WTC11 (cell line): Measurements from ENCODE around the gene ANO3. TPM values are rescaled to one million over a fixed set of nuclear protein-coding genes. Genes with fewer than 3 reads are reported as not detected.

Experiments
- ATAC-seq: fragments of 200-7000 bp; cut with Tn5 transposase; 2 replicates; pipeline ENCODE4 v1.10.0; 2021; ENCODE audit warnings: mild to moderate bottlenecking, moderate library complexity
- CTCF ChIA-PET: fragments of 300-600 bp; sonication (Branson Sonifier 250); formaldehyde crosslinking; loops from one replicate; lab custom pipeline; 2021; ENCODE audit warnings: antibody characterized with exemption; lab: Charles Lee
- POLR2A ChIA-PET: fragments of 350-600 bp; sonication (Branson Sonifier 250); formaldehyde crosslinking; loops from one replicate; lab custom pipeline; 2021; ENCODE audit warnings: antibody characterized with exemption; lab: Charles Lee
- DNase-seq: peaks from one replicate; pipeline ENCODE4 v3.0.0; 2021; ENCODE audit warnings: low spot score
- H3K27ac Mint-ChIP-seq: 2 replicates; pipeline ENCODE4 v1.8.0; 2021; ENCODE audit warnings: mixed read lengths
- H3K27me3 Mint-ChIP-seq: 2 replicates; pipeline ENCODE4 v1.8.0; 2021; ENCODE audit warnings: low read depth, mild to moderate bottlenecking, moderate library complexity, mixed read lengths
- H3K36me3 Mint-ChIP-seq: 2 replicates; pipeline ENCODE4 v1.8.0; 2021; ENCODE audit warnings: mixed read lengths
- H3K4me1 Mint-ChIP-seq: 2 replicates; pipeline ENCODE4 v1.8.0; 2022; ENCODE audit warnings: mixed read lengths
- H3K4me3 Mint-ChIP-seq: 2 replicates; pipeline ENCODE4 v1.8.0; 2021; ENCODE audit warnings: mild to moderate bottlenecking, moderate library complexity, mixed read lengths
- H3K9me3 Mint-ChIP-seq: 2 replicates; pipeline ENCODE4 v1.8.0; 2021; ENCODE audit warnings: mixed read lengths
- AR ChIP-seq: fragments of 250-450 bp; sonication (Bioruptor Pico); IDR thresholded peaks from 2 replicates; pipeline ENCODE4 v1.9.0; 2021; ENCODE audit warnings: mild to moderate bottlenecking
- ATF3 ChIP-seq: sonication (generic); formaldehyde crosslinking; conservative IDR thresholded peaks from 2 replicates; pipeline ENCODE4 v1.8.1; 2022; ENCODE audit warnings: mild to moderate bottlenecking, missing genetic modification reagents
- FOXK1 ChIP-seq: sonication (generic); formaldehyde crosslinking; IDR thresholded peaks from 2 replicates; pipeline ENCODE4 v1.8.0; 2022; ENCODE audit warnings: mild to moderate bottlenecking, moderate library complexity, missing genetic modification reagents
- IRF2 ChIP-seq: sonication (generic); formaldehyde crosslinking; IDR thresholded peaks from 2 replicates; pipeline ENCODE4 v1.8.0; 2022; ENCODE audit warnings: low read depth, missing genetic modification reagents, borderline replicate concordance
- MYBL2 ChIP-seq: sonication (generic); formaldehyde crosslinking; IDR thresholded peaks from 2 replicates; pipeline ENCODE4 v1.8.1; 2023; ENCODE audit warnings: mild to moderate bottlenecking, moderate library complexity, missing genetic modification reagents
- NR2C2 ChIP-seq: sonication (generic); formaldehyde crosslinking; IDR thresholded peaks from 2 replicates; pipeline ENCODE4 v1.8.0; 2022; ENCODE audit warnings: mild to moderate bottlenecking, missing genetic modification reagents
- RORB ChIP-seq: fragments of 250-450 bp; sonication (Bioruptor Pico); IDR thresholded peaks from 2 replicates; pipeline ENCODE4 v1.9.0; 2021; ENCODE audit warnings: mild to moderate bottlenecking
- TEAD1 ChIP-seq: sonication (generic); formaldehyde crosslinking; IDR thresholded peaks from 2 replicates; pipeline ENCODE4 v1.8.0; 2022; ENCODE audit warnings: mild to moderate bottlenecking, missing genetic modification reagents
- ZNF121 ChIP-seq: sonication (generic); formaldehyde crosslinking; IDR thresholded peaks from 2 replicates; pipeline ENCODE4 v1.8.0; 2023; ENCODE audit warnings: missing genetic modification reagents
- ZNF263 ChIP-seq: sonication (generic); formaldehyde crosslinking; IDR thresholded peaks from 2 replicates; pipeline ENCODE4 v1.8.1; 2022; ENCODE audit warnings: low read depth, mild to moderate bottlenecking, moderate library complexity, missing genetic modification reagents
- ZNF281 ChIP-seq: sonication (generic); formaldehyde crosslinking; IDR thresholded peaks from 2 replicates; pipeline ENCODE4 v1.8.0; 2023; ENCODE audit warnings: mild to moderate bottlenecking, missing genetic modification reagents
- ZNF396 ChIP-seq: fragments of 250-450 bp; sonication (Bioruptor Pico); IDR thresholded peaks from 2 replicates; pipeline ENCODE4 v1.8.0; 2021; ENCODE audit warnings: mild to moderate bottlenecking, moderate library complexity, borderline replicate concordance
- ZNF416 ChIP-seq: fragments of 250-450 bp; sonication (Bioruptor Pico); IDR thresholded peaks from 2 replicates; pipeline ENCODE4 v1.9.0; 2021; ENCODE audit warnings: mild to moderate bottlenecking, inconsistent platforms
- ZNF423 ChIP-seq: fragments of 250-450 bp; sonication (Bioruptor Pico); IDR thresholded peaks from 2 replicates; pipeline ENCODE4 v2.1.2; 2022; ENCODE audit warnings: mild to moderate bottlenecking, moderate library complexity
- ZSCAN18 ChIP-seq: fragments of 250-450 bp; sonication (Bioruptor Pico); IDR thresholded peaks from 2 replicates; pipeline ENCODE4 v2.1.2; 2022; ENCODE audit warnings: mild to moderate bottlenecking, moderate library complexity
- total RNA-seq: library from RNA; stranded (reverse); gene quantifications from 3 replicates; pipeline ENCODE4 v1.2.3, GENCODE V29; 2021

The ANO3 gene
- total RNA-seq, 1 experiment from 2014 or later, result 0.11 TPM

GRCh38 chr11:26597899-26598298 is 266.0 kb downstream of the ANO3 start:
- no peaks in the 10 kb centered on the region; the same call in 1 of the 2 replicates for H3K27me3 Mint-ChIP-seq
- DNase-seq, result no peak
- no peak for ATAC-seq
- H3K9me3 Mint-ChIP-seq, result peaks cover 6% of the 10 kb centered on the region
- H3K36me3 Mint-ChIP-seq, result no peaks in the 10 kb centered on the region
- ChIA-PET CTCF (no interaction called here), POLR2A (no interaction called here)
- H3K4me1 Mint-ChIP-seq, result peaks cover 10% of the 10 kb centered on the region; the same call in 1 of the 2 replicates
- no peak for TF ChIP-seq FOXK1 (CRISPR knock-in tag)
- H3K4me3 Mint-ChIP-seq, result no peak overlapping the region
- H3K27ac Mint-ChIP-seq, result no peak overlapping the region

- Mint-ChIP-seq H3K9me3 (peaks cover 13% of the 10 kb centered on the region), H3K4me3 (no peak overlapping the region), H3K36me3 (peaks cover 5% of the 10 kb centered on the region; the same call in 1 of the 2 replicates), H3K27ac (no peak overlapping the region), H3K4me1 (peaks cover 16% of the 10 kb centered on the region), H3K27me3 (no peaks in the 10 kb centered on the region; the same call in 1 of the 2 replicates)
- ChIA-PET POLR2A (no interaction called here), CTCF (no interaction called here)
- no peak for ATAC-seq
- no peak for TF ChIP-seq AR (CRISPR knock-in tag)
- no peak for DNase-seq
Observed at GRCh38 chr11:26599425-26599824, 267.5 kb downstream of the ANO3 start.

- peaks cover 18% of the 10 kb centered on the region for H3K9me3 Mint-ChIP-seq
- CTCF ChIA-PET, result no interaction called here
- H3K4me3 Mint-ChIP-seq, result no peak overlapping the region
- DNase-seq (no peak), ATAC-seq (no peak)
- POLR2A ChIA-PET, result no interaction called here
- H3K27ac Mint-ChIP-seq, result no peak overlapping the region
- peaks cover 21% of the 10 kb centered on the region for H3K4me1 Mint-ChIP-seq
- TF ChIP-seq MYBL2, result no peak
- TF ChIP-seq RORB, result no peak
- TF ChIP-seq ZNF263, result no peak
- TF ChIP-seq ZNF423 (CRISPR knock-in tag), result no peak
- H3K36me3 Mint-ChIP-seq, result peaks cover 8% of the 10 kb centered on the region; the same call in 1 of the 2 replicates
- no peaks in the 10 kb centered on the region; the same call in 1 of the 2 replicates for H3K27me3 Mint-ChIP-seq
Observed at GRCh38 chr11:26599876-26600434, 268.0 kb downstream of the ANO3 start.

GRCh38 chr11:26607725-26608506 is 276.0 kb downstream of the ANO3 start:
- DNase-seq (no peak), ATAC-seq (no peak)
- H3K36me3 Mint-ChIP-seq, result peaks cover 8% of the 10 kb centered on the region; the same call in 1 of the 2 replicates
- CTCF ChIA-PET, result no interaction called here
- POLR2A ChIA-PET, result no interaction called here
- no peaks in the 10 kb centered on the region; the same call in 1 of the 2 replicates for H3K27me3 Mint-ChIP-seq
- TF ChIP-seq NR2C2 (CRISPR knock-in tag) (no peak), ZNF396 (no peak), ZNF416 (CRISPR knock-in tag) (no peak), ATF3 (CRISPR knock-in tag) (no peak), ZNF263 (no peak), TEAD1 (CRISPR knock-in tag) (no peak), IRF2 (CRISPR knock-in tag) (no peak), ZNF121 (no peak), ZNF281 (CRISPR knock-in tag) (no peak), ZSCAN18 (CRISPR knock-in tag) (no peak)
- no peak overlapping the region for H3K4me3 Mint-ChIP-seq
- no peak overlapping the region for H3K27ac Mint-ChIP-seq
- H3K9me3 Mint-ChIP-seq, result peaks cover 27% of the 10 kb centered on the region
- H3K4me1 Mint-ChIP-seq, result peaks cover 16% of the 10 kb centered on the region
